Panc1 (cell line): ENCODE measurements around the gene LNX1. TPM values are rescaled to one million over a fixed set of nuclear protein-coding genes. Genes with fewer than 3 reads are reported as not detected.

ENCODE experiments used
- ATAC-seq: fragments of 200-7000 bp; cut with Tn5 transposase; 2 replicates; pipeline ENCODE4 v1.9.1; 2020; ENCODE audit warnings: mild to moderate bottlenecking, moderate library complexity
- BruUV-seq: library from RNA; stranded (reverse); fragments of 400-500 nt; replicated peaks from 2 replicates; lab custom pipeline; 2021; lab: Mats Ljungman, UMichigan
- CTCF ChIA-PET: fragments of 300-600 bp; sonication (Branson Sonifier 250); formaldehyde crosslinking; loops from one replicate; lab custom pipeline; 2022; ENCODE audit warnings: antibody characterized with exemption; lab: Charles Lee
- POLR2A ChIA-PET: fragments of 300-600 bp; sonication (Branson Sonifier 250); formaldehyde crosslinking; loops from one replicate; lab custom pipeline; 2022; ENCODE audit warnings: antibody characterized with exemption; lab: Charles Lee
- DNase-seq: peaks from one replicate; pipeline ENCODE4 v3.0.0-alpha.2; 2010; ENCODE audit warnings: low read depth, low spot score
- H3K27ac ChIP-seq: 2 replicates; pipeline ENCODE4 v1.5.1; 2011; ENCODE audit warnings: mild to moderate bottlenecking, low read length, inconsistent platforms
- H3K27me3 ChIP-seq: fragments of 200-500 bp; sonication (Bioruptor generic); 2 replicates; pipeline ENCODE4 v1.6.0; 2014; ENCODE audit warnings: low read length, inconsistent platforms; ENCODE audit not compliant: control insufficient read depth, insufficient read depth
- H3K36me3 ChIP-seq: fragments of 200-500 bp; sonication (Bioruptor generic); 2 replicates; pipeline ENCODE4 v1.5.1; 2014; ENCODE audit warnings: inconsistent platforms, mild to moderate bottlenecking, low read length, moderate library complexity; ENCODE audit not compliant: control insufficient read depth, insufficient read depth
- H3K4me1 ChIP-seq: 2 replicates; pipeline ENCODE4 v1.5.1; 2011; ENCODE audit warnings: inconsistent platforms, mild to moderate bottlenecking, low read length, moderate library complexity; ENCODE audit not compliant: control insufficient read depth, insufficient read depth
- H3K4me3 ChIP-seq, 2 experiments: 2 replicates each; pipeline ENCODE4 v1.5.1; 2011 to 2012; ENCODE audit warnings: low read depth in 2 of 2, low read length in 2 of 2, mild to moderate bottlenecking in 2 of 2, inconsistent platforms in 1 of 2, moderate library complexity in 1 of 2
- H3K9me3 ChIP-seq: fragments of 200-500 bp; sonication (Bioruptor generic); 2 replicates; pipeline ENCODE4 v1.5.1; 2014; ENCODE audit warnings: low read depth, mild to moderate bottlenecking, inconsistent platforms, low read length, moderate library complexity; ENCODE audit not compliant: control insufficient read depth, insufficient read depth
- POLR2AphosphoS5 ChIP-seq: IDR thresholded peaks from 2 replicates; pipeline ENCODE4 v1.6.1; 2012; ENCODE audit warnings: mild to moderate bottlenecking, low read depth, low read length, moderate library complexity
- SIN3A ChIP-seq: IDR thresholded peaks from 2 replicates; pipeline ENCODE4 v1.6.1; 2012; ENCODE audit warnings: low read depth, mild to moderate bottlenecking, low read length, moderate library complexity, borderline replicate concordance; ENCODE audit not compliant: insufficient read depth
- TCF7L2 ChIP-seq: IDR thresholded peaks from 2 replicates; pipeline ENCODE4 v1.6.1; 2011; ENCODE audit warnings: mild to moderate bottlenecking, low read depth, low read length, inconsistent platforms
- in situ Hi-C: cut with HindIII; loops from 2 replicates; pipeline ENCODE4 v1.10.0; 2016; ENCODE audit warnings: low sequenced_read_pairs, low pct_unique_long_range_greater_than_20kb
- intact Hi-C: fragments of 100-400 bp; cut with micrococcal nuclease; formaldehyde crosslinking; loops from one replicate; pipeline ENCODE4 v1.10.0; 2022; ENCODE audit not compliant: unreplicated experiment
- total RNA-seq: library from RNA; stranded (reverse); gene quantifications from one replicate; pipeline ENCODE4 v1.2.1, GENCODE V29; 2021; ENCODE audit not compliant: unreplicated experiment
- TF ChIP-seq, protein P1 (sequence below), 2 experiments: IDR thresholded peaks; 2 replicates each; pipeline ENCODE4 v1.6.1; 2011 to 2012; ENCODE audit warnings: low read depth in 2 of 2, control low read depth in 1 of 2, low read length in 1 of 2, mild to moderate bottlenecking in 1 of 2, moderate library complexity in 1 of 2; ENCODE audit not compliant: insufficient read depth in 1 of 2
- TF ChIP-seq, protein P2 (sequence below): fragments of 450-650 bp; IDR thresholded peaks from 2 replicates; pipeline ENCODE4 v1.5.1; 2017; ENCODE audit warnings: mild to moderate bottlenecking

LNX1 gene
- total RNA-seq, 1 experiment from 2014 or later, result 0.18 TPM

DNA sequence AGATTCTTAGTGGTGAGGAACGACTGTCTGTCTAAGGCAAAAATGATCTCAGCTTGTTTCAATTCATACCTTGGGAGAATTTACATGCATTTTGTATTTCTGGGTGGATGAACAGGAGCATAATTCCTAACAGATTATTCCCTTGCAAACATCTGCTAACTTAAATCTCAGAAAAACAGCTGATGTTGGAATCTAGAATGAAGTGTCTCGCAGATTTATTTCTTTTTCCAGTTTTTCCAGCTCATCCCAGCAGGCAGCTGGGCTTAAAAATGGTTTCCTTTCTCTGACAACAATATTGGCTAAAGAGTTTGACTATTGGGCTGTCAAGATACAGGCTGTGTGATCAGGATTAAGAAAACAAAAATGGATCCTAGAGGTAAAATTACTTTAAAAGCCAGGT is 1.1 kb downstream of the LNX1 start:
- Histone ChIP-seq H3K36me3 (no peaks in the 10 kb centered on the region), H3K4me1 (peaks cover 8% of the 10 kb centered on the region), H3K4me3 (no peak overlapping the region), H3K27ac (no peak overlapping the region), H3K27me3 (no peaks in the 10 kb centered on the region), H3K9me3 (no peaks in the 10 kb centered on the region)
- ChIA-PET POLR2A (interaction anchor here (0.6 kb wide), 1 partner anchor 30 kb away, joined by 3 read pairs; no protein-coding TSS in a partner anchor), CTCF (no interaction called here)
- in situ Hi-C loops, result no loop called here
- no peak for ATAC-seq
- no TSS peak for BruUV-seq
- TF ChIP-seq TCF7L2, result no peak
- TF ChIP-seq, protein P1, sequence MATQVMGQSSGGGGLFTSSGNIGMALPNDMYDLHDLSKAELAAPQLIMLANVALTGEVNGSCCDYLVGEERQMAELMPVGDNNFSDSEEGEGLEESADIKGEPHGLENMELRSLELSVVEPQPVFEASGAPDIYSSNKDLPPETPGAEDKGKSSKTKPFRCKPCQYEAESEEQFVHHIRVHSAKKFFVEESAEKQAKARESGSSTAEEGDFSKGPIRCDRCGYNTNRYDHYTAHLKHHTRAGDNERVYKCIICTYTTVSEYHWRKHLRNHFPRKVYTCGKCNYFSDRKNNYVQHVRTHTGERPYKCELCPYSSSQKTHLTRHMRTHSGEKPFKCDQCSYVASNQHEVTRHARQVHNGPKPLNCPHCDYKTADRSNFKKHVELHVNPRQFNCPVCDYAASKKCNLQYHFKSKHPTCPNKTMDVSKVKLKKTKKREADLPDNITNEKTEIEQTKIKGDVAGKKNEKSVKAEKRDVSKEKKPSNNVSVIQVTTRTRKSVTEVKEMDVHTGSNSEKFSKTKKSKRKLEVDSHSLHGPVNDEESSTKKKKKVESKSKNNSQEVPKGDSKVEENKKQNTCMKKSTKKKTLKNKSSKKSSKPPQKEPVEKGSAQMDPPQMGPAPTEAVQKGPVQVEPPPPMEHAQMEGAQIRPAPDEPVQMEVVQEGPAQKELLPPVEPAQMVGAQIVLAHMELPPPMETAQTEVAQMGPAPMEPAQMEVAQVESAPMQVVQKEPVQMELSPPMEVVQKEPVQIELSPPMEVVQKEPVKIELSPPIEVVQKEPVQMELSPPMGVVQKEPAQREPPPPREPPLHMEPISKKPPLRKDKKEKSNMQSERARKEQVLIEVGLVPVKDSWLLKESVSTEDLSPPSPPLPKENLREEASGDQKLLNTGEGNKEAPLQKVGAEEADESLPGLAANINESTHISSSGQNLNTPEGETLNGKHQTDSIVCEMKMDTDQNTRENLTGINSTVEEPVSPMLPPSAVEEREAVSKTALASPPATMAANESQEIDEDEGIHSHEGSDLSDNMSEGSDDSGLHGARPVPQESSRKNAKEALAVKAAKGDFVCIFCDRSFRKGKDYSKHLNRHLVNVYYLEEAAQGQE (IDR thresholded peaks at IDR 0.05; ENCODE audit: insufficient read depth in 1 of 2, low read depth in 2 of 2, low read length in 1 of 2), result no peak
- TF ChIP-seq, protein P2, sequence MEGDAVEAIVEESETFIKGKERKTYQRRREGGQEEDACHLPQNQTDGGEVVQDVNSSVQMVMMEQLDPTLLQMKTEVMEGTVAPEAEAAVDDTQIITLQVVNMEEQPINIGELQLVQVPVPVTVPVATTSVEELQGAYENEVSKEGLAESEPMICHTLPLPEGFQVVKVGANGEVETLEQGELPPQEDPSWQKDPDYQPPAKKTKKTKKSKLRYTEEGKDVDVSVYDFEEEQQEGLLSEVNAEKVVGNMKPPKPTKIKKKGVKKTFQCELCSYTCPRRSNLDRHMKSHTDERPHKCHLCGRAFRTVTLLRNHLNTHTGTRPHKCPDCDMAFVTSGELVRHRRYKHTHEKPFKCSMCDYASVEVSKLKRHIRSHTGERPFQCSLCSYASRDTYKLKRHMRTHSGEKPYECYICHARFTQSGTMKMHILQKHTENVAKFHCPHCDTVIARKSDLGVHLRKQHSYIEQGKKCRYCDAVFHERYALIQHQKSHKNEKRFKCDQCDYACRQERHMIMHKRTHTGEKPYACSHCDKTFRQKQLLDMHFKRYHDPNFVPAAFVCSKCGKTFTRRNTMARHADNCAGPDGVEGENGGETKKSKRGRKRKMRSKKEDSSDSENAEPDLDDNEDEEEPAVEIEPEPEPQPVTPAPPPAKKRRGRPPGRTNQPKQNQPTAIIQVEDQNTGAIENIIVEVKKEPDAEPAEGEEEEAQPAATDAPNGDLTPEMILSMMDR, result no peak
- TF ChIP-seq SIN3A, result no peak
- no peak for TF ChIP-seq POLR2AphosphoS5
- DNase-seq, result no peak
- intact Hi-C loops, result no loop called here

DNA sequence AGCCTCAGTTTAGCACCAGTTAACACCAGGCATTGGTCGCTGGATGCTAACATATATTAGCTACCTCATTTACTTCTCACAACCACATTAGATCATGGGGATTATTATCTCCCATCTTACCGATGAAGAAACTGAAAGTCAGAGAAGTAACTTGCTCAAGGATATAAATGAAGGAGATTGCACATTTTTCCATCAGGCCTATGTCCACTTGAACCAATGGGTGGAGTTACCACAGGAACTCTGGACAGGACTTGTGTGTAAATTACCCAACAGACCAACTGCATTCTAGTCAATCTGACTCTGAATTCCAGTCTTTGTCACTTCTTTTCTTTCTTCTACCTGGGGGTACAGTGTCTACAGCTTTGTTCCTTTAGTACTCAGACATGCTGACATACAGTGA is 1.8 kb downstream of the LNX1 start:
- no TSS peak for BruUV-seq
- Histone ChIP-seq H3K36me3 (no peaks in the 10 kb centered on the region), H3K27me3 (no peaks in the 10 kb centered on the region), H3K4me1 (peaks cover 8% of the 10 kb centered on the region), H3K4me3 (no peak overlapping the region), H3K27ac (no peak overlapping the region), H3K9me3 (no peaks in the 10 kb centered on the region)
- TF ChIP-seq SIN3A (no peak), TCF7L2 (no peak), POLR2AphosphoS5 (no peak)
- TF ChIP-seq, protein P2, result no peak
- TF ChIP-seq, protein P1 (IDR thresholded peaks at IDR 0.05; ENCODE audit: insufficient read depth in 1 of 2, low read depth in 2 of 2, low read length in 1 of 2), result no peak
- CTCF ChIA-PET, result no interaction called here
- POLR2A ChIA-PET, result no interaction called here
- in situ Hi-C loops (no loop called here), intact Hi-C loops (no loop called here)
- ATAC-seq, result no peak
- no peak for DNase-seq
